Measurements from ENCODE around the gene TNIP1. TPM values are rescaled to one million over a fixed set of nuclear protein-coding genes. Genes with fewer than 3 reads are reported as not detected.
A peak's percentile ranks its signal among the peaks of the same experiment; 100 is the strongest.

Gene TNIP1
- total and polyA plus RNA-seq, 2 experiments from 2014 or later = 94.9 to 134 TPM

GRCh38 chr5:151014680-151015343, 66.0 kb downstream of the TNIP1 start:
- Histone ChIP-seq H3K4me1 (ENCODE audit: low read depth) (peaks cover under 1% of the 10 kb centered on the region), H3K9me3 (ENCODE audit: low read depth) (no peaks in the 10 kb centered on the region), H3K27ac (no peak overlapping the region), H3K36me3 (no peaks in the 10 kb centered on the region), H3K27me3 (no peaks in the 10 kb centered on the region), H3K4me3 (no peak overlapping the region)
- no peak for DNase-seq (ENCODE audit: low read depth in 1 of 2, low spot score in 1 of 2)
- no peak for TF ChIP-seq CTCF (IDR thresholded peaks at IDR 0.05; ENCODE audit: low read depth, low read length)

GRCh38 chr5:151012862-151013261, 68.0 kb downstream of the TNIP1 start:
- no peaks in the 10 kb centered on the region for H3K27me3 ChIP-seq
- no peaks in the 10 kb centered on the region for H3K4me1 ChIP-seq (ENCODE audit: low read depth)
- TF ChIP-seq CTCF (IDR thresholded peaks at IDR 0.05; ENCODE audit: low read depth, low read length) = no peak
- no peak for DNase-seq (ENCODE audit: low read depth in 1 of 2, low spot score in 1 of 2)
- no peaks in the 10 kb centered on the region for H3K36me3 ChIP-seq
- H3K27ac ChIP-seq = no peak overlapping the region
- H3K9me3 ChIP-seq (ENCODE audit: low read depth) = no peaks in the 10 kb centered on the region
- no peak overlapping the region for H3K4me3 ChIP-seq

GRCh38 chr5:151008906-151009305, 71.9 kb downstream of the TNIP1 start:
- H3K36me3 ChIP-seq = no peaks in the 10 kb centered on the region
- H3K27me3 ChIP-seq = no peaks in the 10 kb centered on the region
- no peak overlapping the region for H3K27ac ChIP-seq
- no peak for DNase-seq (ENCODE audit: low read depth in 1 of 2, low spot score in 1 of 2)
- H3K4me1 ChIP-seq (ENCODE audit: low read depth) = peaks cover 19% of the 10 kb centered on the region
- no peak for TF ChIP-seq CTCF (IDR thresholded peaks at IDR 0.05; ENCODE audit: low read depth, low read length)
- no peak overlapping the region for H3K4me3 ChIP-seq
- no peaks in the 10 kb centered on the region for H3K9me3 ChIP-seq (ENCODE audit: low read depth)

- H3K9me3 ChIP-seq (ENCODE audit: low read depth) = no peaks in the 10 kb centered on the region
- DNase-seq (ENCODE audit: low read depth in 1 of 2, low spot score in 1 of 2) = peak in 1 of 2 donors; percentile 15
- no peaks in the 10 kb centered on the region for H3K27me3 ChIP-seq
- peaks cover 19% of the 10 kb centered on the region for H3K4me1 ChIP-seq (ENCODE audit: low read depth)
- no peak overlapping the region for H3K4me3 ChIP-seq
- no peaks in the 10 kb centered on the region for H3K36me3 ChIP-seq
- TF ChIP-seq CTCF (IDR thresholded peaks at IDR 0.05; ENCODE audit: low read depth, low read length) = no peak
- peak overlapping the region; percentile 45 for H3K27ac ChIP-seq
These were observed 72.7 kb downstream of the TNIP1 start for GRCh38 chr5:151008210-151008491.

GRCh38 chr5:151007430-151008209, 73.2 kb downstream of the TNIP1 start:
- peak overlapping the region; percentile 45 for H3K27ac ChIP-seq
- no peak for DNase-seq (ENCODE audit: low read depth in 1 of 2, low spot score in 1 of 2)
- no peaks in the 10 kb centered on the region for H3K27me3 ChIP-seq
- H3K36me3 ChIP-seq = no peaks in the 10 kb centered on the region
- H3K4me1 ChIP-seq (ENCODE audit: low read depth) = peaks cover 19% of the 10 kb centered on the region
- TF ChIP-seq CTCF (IDR thresholded peaks at IDR 0.05; ENCODE audit: low read depth, low read length) = no peak
- H3K4me3 ChIP-seq = no peak overlapping the region
- no peaks in the 10 kb centered on the region for H3K9me3 ChIP-seq (ENCODE audit: low read depth)
